Myocyte (in vitro differentiated cells): Measurements from ENCODE around the gene LIN7A. TPM values are rescaled to one million over a fixed set of nuclear protein-coding genes. Genes with fewer than 3 reads are reported as not detected.

ENCODE experiments used
- DNase-seq: peaks from one replicate; pipeline ENCODE4 v3.0.0-alpha.2; 2012; ENCODE audit warnings: low read depth
- polyA plus RNA-seq: library from polyadenylated mRNA; unstranded; fragments of >200 nt; gene quantifications from one replicate; pipeline ENCODE4 v1.2.1, GENCODE V29; 2012; ENCODE audit warnings: missing spikeins
- total RNA-seq: library from RNA; depleted of rRNA; stranded (reverse); fragments of >200 nt; gene quantifications from 2 replicates; pipeline ENCODE4 v1.2.3, GENCODE V29; 2014

Gene LIN7A, protein sequence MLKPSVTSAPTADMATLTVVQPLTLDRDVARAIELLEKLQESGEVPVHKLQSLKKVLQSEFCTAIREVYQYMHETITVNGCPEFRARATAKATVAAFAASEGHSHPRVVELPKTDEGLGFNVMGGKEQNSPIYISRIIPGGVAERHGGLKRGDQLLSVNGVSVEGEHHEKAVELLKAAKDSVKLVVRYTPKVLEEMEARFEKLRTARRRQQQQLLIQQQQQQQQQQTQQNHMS
- total RNA-seq: 0.21 and 0.26 TPM in 2 replicates
- 0.38 TPM for polyA plus RNA-seq

DNA sequence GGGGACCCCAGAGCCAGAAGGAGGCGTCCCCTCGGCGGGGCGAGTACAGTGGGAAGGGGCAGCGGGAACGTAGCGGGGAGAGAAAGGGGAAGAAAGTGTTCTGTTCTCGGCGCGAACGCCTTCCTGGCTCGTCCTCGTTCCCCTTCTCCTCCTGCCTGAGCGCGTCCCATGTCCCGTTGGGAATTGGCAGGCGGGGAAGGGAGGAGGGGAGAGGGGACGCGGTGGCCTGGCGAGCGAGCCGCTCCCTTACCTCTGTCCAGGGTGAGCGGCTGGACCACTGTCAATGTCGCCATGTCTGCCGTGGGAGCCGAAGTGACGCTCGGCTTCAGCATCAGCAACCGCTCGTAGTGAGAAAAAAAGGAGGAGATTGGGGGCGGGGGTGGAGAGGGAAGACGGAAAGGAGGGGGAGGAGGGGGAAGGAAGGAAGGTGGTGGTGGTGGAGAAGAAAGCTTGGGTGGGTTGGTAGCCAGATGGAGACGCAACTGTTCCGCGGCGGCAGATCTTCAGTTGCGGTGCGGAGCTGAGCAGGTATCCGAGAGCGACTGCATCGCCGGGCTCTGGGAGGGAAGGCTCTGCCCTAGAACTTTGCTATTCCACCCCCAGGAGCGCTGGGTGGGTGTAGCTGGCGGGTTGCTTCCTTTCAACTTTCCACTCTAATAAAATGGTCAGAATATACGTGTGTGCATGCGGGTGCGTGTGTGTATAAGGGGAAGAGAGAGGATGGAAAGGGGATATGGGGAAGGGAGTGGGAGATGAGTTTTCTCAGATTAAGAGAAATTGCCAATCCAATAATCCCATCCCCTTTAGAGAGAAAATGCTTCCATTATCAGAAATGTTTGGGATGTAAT is at the start of gene LIN7A:
Gene LIN7A (minus strand): TSS at position 544 of the 848 bp plus-strand sequence. CDS start 212 bp downstream, at position 332.
- DNase-seq: peak; percentile 43

GRCh38 chr12:80986224-80986623 is 48.5 kb upstream of the LIN7A start:
- DNase-seq: no peak

- DNase-seq: no peak
These were observed 42.1 kb upstream of the LIN7A start for GRCh38 chr12:80979816-80980215.

DNA sequence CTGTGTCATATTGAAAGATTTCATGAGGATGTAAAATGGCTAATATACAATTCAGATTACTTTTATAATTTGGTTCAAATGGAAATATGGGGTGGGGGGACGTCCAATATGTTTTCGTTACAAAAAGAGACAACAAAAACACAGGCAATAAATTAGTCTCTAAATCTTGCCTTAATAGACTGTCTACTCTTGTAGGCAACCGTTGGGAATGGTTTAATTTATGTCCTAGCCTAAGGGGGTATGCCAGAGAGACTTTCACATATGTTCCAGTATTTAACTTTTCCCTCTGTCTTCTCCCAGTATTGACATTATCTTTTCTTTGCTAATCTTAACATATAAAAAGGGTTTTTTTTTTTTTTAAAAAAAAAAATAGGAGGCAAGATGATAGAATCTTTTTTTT is 41.5 kb upstream of the LIN7A start:
- DNase-seq: no peak

DNA sequence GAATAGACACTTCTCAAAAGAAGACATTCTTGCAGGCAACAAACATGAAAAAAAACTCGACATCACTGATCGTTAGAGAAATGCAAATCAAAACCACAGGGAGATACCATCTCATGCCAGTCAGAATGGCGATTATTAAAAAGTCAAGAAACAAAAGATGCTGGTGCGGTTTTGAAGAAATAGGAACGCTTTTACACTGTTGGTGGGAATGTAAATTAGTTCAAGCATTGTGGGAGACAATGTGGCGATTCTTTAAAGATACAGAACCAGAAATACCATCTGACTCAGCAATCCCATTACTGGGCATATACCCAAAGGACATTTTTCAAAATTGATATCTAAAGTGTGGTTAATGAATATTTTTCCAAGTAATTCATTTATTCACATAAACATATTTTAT is 39.6 kb upstream of the LIN7A start:
- DNase-seq: no peak

DNA sequence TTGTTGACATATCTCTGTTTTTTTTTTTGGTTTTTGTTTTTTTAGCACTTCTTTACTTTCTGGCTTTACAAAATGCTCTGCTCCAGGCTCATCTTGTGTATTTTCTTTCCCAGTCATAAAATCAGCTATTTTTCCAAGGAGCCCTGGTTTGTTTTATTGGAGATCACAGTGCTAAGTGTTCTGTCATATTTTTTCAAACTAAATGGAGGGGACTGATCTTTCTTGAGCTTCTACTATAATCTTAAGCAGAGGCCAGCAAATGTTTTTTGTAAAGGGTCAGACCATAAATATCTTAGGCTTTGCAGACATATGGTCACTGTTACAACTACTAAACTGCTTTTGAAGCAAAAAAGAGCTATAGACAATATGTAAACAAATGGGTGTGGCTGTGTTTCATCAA is 30.6 kb upstream of the LIN7A start:
- DNase-seq: no peak

GRCh38 chr12:80967565-80967964 is 29.8 kb upstream of the LIN7A start:
- DNase-seq: no peak

DNA sequence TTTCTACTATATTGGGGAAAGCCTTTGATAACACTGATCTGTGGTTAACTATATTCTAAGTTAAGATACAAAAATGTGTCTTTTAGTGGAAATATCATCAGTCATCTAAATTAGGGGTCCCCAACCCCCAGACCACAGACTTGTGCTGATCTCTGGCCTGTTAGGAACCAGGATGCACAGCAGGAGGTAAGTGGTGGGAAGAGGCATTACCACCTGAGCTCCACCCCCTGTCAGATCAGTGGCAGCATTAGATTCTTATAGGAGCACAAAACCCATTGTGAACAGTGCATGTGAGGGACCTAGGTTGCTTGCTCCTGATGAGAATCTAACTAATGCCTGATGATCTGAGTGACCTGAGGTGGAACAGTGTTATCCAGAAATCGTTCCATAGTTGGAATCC is 28.3 kb upstream of the LIN7A start:
- no peak for DNase-seq

DNA sequence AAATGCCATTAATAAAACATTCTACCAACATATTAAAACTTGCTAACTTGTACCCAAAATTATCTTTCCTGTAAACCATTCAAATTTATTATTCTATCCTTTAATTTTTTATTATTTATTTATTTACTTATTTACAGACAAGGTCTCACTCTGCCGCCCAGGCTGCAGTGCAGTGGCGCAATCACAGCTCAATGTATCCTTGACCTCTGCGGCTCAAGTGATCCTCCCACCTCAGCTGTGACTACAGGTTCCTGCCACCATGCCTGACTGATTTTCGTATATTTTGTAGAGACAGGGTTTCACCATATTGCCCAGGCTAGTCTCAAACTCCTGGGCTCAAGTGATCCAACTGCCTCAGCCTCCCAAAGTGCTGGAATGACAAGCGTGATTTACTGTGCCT is 20.4 kb upstream of the LIN7A start:
- no peak for DNase-seq

GRCh38 chr12:80954857-80955520 is 17.3 kb upstream of the LIN7A start:
- DNase-seq: no peak

- DNase-seq: no peak
These were observed 14.7 kb upstream of the LIN7A start for GRCh38 chr12:80952443-80952842.

- peak; percentile 16 for DNase-seq
These were observed 8.9 kb upstream of the LIN7A start for GRCh38 chr12:80946591-80946990.

GRCh38 chr12:80943338-80943737 is 5.6 kb upstream of the LIN7A start:
- DNase-seq: no peak

DNA sequence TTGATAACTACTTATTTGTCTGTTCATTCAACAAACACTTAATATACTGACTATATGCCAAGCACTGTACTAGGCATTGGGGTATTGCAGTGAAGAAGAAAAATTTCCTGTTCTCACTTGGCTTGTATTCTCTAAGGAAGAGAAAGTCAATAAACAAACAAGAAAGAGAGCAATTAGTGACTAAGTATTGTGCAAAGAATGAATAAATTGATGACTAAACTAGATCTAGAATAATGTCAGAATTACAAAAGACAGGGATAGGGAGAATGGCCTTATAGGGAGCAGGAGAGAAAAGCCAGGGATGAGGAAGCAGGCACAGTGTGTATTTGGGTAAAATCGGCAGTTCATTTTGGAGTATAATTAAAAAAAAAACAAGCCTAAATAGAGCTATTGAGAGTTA is 4.2 kb upstream of the LIN7A start:
- no peak for DNase-seq

DNA sequence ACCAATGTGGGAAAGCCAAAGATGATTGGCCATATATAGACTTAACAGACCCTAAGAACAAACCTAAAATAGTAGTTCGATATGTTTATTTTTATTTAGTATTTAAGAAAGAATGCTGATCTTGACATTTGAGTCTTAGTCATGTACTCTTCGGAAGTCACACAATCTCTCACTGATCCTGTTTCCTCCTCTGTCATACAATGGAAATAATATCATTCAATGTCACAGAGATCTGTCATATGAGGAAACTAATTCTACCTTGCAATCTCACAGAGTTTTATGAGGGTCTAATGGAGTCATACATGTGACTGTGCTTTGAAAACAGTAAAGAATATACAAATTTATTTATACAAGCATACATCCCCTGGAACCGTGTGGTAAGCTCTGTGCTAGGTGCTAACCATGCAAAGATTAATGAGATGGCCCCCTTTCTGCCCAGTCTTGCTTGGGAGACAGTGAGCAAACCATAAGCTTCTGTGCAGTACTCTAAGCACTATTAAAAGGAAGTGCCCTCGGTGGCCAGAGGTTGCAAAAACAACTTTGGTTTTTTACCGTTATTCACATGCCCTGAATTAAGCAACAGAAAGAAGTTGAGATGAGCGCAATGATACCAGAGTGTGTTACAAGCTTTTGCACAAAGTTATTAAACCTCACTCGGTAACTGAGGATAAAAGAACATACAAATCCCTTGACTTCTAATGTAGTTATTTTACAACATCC is 1.7 kb upstream of the LIN7A start:
- DNase-seq: no peak

GRCh38 chr12:80938397-80938796 is 663 bp upstream of the LIN7A start:
- DNase-seq: no peak

GRCh38 chr12:80936642-80937390 is 918 bp downstream of the LIN7A start:
- DNase-seq: peak; percentile 54

GRCh38 chr12:80936353-80936641 is 1.4 kb downstream of the LIN7A start:
- no peak for DNase-seq

GRCh38 chr12:80935111-80935510 is 2.6 kb downstream of the LIN7A start:
- no peak for DNase-seq

- no peak for DNase-seq
These were observed 11.8 kb downstream of the LIN7A start for GRCh38 chr12:80925983-80926382.

GRCh38 chr12:80925237-80925636 is 12.5 kb downstream of the LIN7A start:
- DNase-seq: no peak
